Medulla oblongata (tissue), 1 donor: ENCODE measurements around the gene HCFC1.
A peak's percentile ranks its signal among the peaks of the same experiment; 100 is the strongest.

Experiments used
- DNase-seq: peaks from one replicate; pipeline ENCODE4 v3.0.0-alpha.2; 2015; ENCODE audit errors: extremely low spot score

HCFC1 gene

GRCh38 chrX:153924149-153924861 lies 47.3 kb downstream of the HCFC1 start:
- peak; percentile 34 for DNase-seq

GRCh38 chrX:153922932-153923857 lies 48.4 kb downstream of the HCFC1 start:
- peak; percentile 66 for DNase-seq

- DNase-seq = no peak
Observed at GRCh38 chrX:153921511-153922446, 49.8 kb downstream of the HCFC1 start.

GRCh38 chrX:153921070-153921469 lies 50.5 kb downstream of the HCFC1 start:
- DNase-seq = no peak

DNA sequence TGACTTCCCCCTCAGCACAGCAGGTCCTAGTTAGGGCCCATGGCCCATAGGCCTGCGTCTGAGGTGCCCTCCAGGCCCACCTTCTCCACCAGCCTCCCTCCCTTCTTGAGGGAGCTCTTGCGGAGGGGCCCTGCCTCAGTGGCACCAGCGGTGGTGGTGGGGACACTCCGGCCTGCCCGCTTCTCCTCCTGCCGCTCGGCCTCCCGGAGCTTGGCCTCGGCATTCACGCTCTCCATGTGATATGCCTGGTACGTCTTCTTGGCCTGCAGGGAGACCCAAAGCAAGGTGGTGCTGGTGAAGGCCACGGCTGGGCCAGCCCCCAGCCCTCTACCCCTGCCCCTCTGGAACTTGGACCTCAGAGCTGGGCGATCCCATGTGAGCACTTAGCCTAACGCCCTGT lies 51.1 kb downstream of the HCFC1 start:
- no peak for DNase-seq

DNA sequence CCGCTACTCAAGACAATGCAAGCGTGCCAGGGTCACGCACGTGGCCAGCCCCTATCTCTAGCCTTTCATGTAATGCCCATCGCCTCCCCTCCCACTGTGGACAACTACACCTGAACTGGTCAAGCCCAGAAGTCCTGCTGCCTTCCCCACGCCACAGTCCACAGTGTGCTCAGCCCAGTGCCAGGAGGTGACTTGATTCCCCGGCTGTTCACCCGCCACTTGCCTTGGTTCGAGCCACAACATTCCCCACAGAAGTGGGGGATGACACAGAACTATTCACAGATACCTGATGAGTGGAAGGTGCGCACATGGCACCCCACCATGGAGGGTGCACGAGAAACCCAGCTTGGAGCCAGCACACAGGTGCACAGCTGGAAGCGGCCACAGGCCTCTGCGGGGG lies 52.3 kb downstream of the HCFC1 start:
- no peak for DNase-seq

- no peak for DNase-seq
Observed at GRCh38 chrX:153917869-153918268, 53.7 kb downstream of the HCFC1 start.

DNA sequence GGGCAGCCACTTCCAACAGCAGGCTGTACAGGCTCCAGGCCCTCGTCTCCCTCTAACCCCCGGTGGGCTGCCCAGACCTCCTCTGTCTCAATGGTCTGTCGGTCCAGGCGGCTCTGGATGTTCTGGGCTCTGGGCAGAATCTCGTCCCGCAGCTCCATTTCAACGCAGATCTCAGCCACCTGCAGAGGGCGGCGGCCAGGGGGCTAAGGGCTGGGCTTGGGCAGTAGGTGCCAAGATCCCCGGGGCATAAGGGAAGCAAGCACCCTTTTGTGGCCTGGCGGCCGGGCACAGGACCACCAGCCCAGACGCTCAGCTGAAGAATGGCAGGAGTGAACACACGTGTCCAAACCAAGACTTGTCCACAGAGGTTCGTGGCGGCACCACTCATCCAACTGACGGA lies 57.9 kb downstream of the HCFC1 start:
- no peak for DNase-seq

DNA sequence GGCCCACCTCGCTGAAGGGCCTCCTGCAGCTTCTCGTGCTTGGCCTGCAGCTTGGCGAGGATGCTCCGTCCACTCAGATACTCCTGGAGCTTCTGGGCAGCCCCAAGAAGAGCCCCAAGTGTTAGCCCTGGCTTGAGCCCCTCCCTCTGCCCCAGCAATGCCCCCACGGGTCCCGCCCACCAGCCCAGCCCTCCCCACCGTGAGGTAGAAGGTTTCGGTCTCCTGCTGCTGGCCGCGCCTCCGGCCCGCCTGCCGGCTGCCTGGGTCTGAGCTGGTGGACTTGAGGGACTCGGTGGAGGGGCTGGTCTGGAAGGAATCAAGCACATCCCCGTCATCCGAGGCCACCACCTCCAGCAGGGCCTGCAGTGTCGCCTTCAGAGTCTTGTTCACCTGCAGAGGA lies 58.4 kb downstream of the HCFC1 start:
- DNase-seq = no peak

GRCh38 chrX:153911798-153912197 lies 59.8 kb downstream of the HCFC1 start:
- no peak for DNase-seq

DNA sequence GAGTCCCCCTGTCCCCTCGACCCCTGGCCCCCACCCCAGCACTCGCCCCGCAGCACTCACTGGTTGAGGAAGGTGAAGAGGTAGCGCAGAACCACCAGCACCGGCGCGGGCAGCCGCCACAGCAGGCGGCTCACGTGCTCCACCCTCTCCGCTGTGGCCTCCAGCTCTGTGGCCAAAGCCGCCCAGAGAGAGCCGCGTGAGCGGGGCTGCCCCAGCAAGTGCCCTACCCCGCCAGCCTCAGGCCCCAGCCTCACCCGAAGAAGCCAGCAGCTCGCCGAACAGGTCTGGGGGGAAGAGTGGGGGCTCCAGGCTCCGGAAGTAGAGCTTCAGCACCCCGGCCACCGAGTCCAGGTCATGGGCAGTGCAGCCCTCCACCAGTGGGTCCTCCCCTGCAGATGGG lies 61.2 kb downstream of the HCFC1 start:
- DNase-seq = no peak

DNA sequence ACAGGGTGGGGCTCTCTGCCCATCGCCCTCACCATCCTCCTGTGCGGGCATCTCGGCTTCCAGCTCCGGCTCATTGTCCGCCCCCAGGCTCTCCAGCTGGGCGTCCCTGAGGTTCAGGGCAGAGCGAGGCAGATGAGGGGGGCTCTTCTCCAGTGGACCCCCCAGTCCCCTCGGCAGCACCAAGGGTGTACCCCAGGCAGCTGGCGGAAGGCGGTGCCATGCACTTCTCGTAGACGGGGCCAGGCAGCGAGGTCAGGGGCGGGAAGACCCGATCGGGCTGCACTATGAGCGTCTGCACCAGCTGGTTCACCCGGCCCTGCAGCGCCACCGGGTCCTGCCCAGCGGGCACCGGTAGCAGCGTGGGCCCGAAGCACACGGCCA lies 61.6 kb downstream of the HCFC1 start:
- DNase-seq = no peak

DNA sequence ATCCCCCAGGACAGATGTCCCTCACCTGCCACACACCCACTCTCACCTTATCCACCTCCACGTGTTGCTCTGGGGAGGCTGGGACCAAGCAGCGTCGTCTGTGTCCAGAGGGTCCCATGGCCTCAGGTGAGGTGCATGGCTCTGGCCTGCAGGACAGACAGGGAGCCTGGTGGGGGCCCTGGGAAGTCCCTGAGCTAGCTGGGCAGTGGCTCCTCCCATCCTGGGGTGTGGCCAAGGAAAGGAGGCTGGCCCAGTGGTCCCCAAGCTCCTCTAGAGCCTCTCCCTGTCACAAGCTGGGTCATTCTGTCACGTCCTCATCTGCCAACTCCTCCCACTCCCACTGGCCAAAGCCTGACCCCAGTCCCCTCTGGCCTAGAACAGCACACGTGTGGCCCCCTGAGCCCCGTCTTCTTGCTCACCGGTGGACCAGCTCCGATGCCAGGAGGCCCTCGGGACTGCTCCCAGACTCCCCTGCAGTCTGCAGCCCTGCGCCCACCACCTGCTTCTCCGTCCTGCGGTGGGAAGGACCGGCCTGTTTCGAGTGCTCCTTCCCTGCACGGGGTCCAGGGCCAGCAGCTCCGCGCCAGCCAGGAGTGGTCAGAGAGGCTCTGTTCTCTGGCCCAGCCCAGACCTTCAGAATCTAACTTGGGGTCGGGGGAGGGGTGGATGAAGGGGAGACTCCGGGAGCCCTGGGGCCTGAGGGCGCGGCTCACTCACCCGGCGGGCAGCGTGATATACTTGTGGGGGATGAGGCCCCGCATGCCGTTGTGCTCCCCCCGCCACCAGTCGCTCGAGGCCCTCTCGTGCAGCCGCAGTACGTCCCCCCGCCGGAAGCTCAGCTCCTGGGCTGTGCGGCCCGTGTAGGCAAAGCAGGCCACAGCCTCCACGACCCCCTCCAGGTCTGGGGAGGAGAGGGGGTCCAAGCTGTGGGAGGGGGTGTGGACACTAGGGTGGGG lies 62.3 kb downstream of the HCFC1 start:
- DNase-seq = no peak

DNA sequence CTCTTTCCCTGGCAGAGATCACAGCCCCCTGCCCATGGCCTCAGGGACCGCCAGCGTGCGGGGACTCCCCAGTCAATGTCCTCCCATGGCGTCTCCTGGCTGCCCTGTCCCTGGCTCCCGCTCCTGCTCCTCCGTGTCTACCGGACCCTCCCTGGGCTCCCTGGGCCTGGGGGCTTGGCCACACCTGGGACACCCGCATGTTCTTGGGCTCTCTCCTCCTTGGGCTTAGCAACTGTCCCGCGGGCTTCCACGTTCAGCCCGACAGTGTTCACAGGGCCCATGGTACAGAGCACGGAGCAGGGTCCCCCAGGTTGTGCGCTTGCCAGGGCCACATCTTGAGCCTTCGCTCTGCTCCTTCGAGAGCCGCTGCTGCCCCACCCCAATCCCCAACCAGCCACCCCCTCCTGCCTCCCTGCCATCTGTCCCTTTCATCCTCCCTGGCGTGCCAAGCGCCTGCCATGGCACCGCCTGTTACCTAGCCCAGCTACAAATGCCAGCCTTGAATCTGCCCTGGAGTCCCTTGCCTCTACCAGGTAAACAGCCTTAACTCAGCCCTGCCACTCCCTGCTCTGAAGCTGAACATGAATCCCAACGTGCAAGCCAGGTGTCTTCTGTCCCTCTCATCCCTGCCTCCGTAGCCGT lies 63.3 kb downstream of the HCFC1 start:
- DNase-seq = no peak

DNA sequence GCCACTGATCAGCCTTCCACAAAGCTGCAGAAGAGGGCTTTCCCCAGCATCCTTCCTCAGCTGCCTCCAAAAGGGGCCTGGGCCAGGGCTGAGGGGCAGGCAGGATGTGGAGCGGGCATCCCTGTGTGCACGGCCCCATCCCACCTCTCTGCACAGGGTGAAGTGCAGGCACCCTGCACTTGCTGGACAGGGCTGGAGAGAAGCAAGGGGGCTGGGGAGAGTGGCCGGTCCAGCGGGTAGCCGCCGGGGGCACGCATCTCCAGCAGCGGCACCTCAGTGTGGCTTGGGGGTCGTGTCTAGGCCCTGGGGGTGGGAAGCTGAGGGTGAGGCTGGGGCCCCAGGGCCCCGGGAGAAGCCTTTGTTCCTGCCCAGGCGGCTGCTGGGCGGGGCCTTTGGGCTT lies 64.2 kb downstream of the HCFC1 start:
- no peak for DNase-seq

- no peak for DNase-seq
Observed at GRCh38 chrX:153906126-153906917, 65.3 kb downstream of the HCFC1 start.

- no peak for DNase-seq
Observed at GRCh38 chrX:153905481-153906095, 66.0 kb downstream of the HCFC1 start.

GRCh38 chrX:153903991-153904957 lies 67.3 kb downstream of the HCFC1 start, which contains the start of gene AVPR2:
Gene AVPR2 (plus strand): TSS chrX:153904673. CDS start chrX:153905146, 473 bp downstream.
- DNase-seq = no peak
